Measurements from ENCODE around the gene ACTR3C. TPM values are rescaled to one million over a fixed set of nuclear protein-coding genes. Genes with fewer than 3 reads are reported as not detected.

ACTR3C gene
- total RNA-seq, 2 donors from 2014 or later: 0.92 TPM; not detected in 1

GRCh38 chr7:150336746-150337145 is 13.4 kb upstream of the ACTR3C start:
- peaks cover under 1% of the 10 kb centered on the region for H3K4me1 ChIP-seq (ENCODE audit: control insufficient read depth, insufficient read depth, low read length)
- peaks cover 7% of the 10 kb centered on the region for H3K27me3 ChIP-seq (ENCODE audit: control insufficient read depth, insufficient read depth, low read length, poor library complexity, severe bottlenecking)
- 96% methylated on average over 13 to 14 of the region's 14 CpGs for WGBS, 2 experiments (ENCODE audit: insufficient coverage in 1 of 2, insufficient read length in 1 of 2)
- no peak overlapping the region for H3K4me3 ChIP-seq (ENCODE audit: low read length)
- Mint-ChIP-seq H3K9me3 (no peaks in the 10 kb centered on the region), H3K36me3 (ENCODE audit: low read depth) (peaks cover 6% of the 10 kb centered on the region), H3K4me1 (peaks cover 26% of the 10 kb centered on the region), H3K4me3 (no peak overlapping the region), H3K27ac (no peak overlapping the region), H3K27me3 (ENCODE audit: insufficient read depth) (peaks cover 18% of the 10 kb centered on the region)
- H3K27ac ChIP-seq (ENCODE audit: low read depth, low read length): no peak overlapping the region
- DNase-seq: no peak
- peaks cover 1% of the 10 kb centered on the region for H3K36me3 ChIP-seq (ENCODE audit: control insufficient read depth, insufficient read depth, low read length)
- TF ChIP-seq CTCF (conservative IDR thresholded peaks at IDR 0.05): no peak
- H3K9me3 ChIP-seq (ENCODE audit: control insufficient read depth, low read length): no peaks in the 10 kb centered on the region
- H3K9ac ChIP-seq (ENCODE audit: extremely low read depth, low read length, poor library complexity, severe bottlenecking): no peak overlapping the region

- WGBS, 2 experiments (ENCODE audit: insufficient coverage in 1 of 2, insufficient read length in 1 of 2): 93 to 100% methylated on average over 4 to 6 of the region's 6 CpGs
- no peak for TF ChIP-seq CTCF (conservative IDR thresholded peaks at IDR 0.05)
- no peaks in the 10 kb centered on the region for H3K4me1 ChIP-seq (ENCODE audit: control insufficient read depth, insufficient read depth, low read length)
- peaks cover under 1% of the 10 kb centered on the region for H3K27me3 ChIP-seq (ENCODE audit: control insufficient read depth, insufficient read depth, low read length, poor library complexity, severe bottlenecking)
- no peaks in the 10 kb centered on the region for H3K9me3 ChIP-seq (ENCODE audit: control insufficient read depth, low read length)
- H3K9ac ChIP-seq (ENCODE audit: extremely low read depth, low read length, poor library complexity, severe bottlenecking): no peak overlapping the region
- Mint-ChIP-seq H3K9me3 (no peaks in the 10 kb centered on the region), H3K36me3 (ENCODE audit: low read depth) (peaks cover 12% of the 10 kb centered on the region), H3K27ac (peak overlapping the region; percentile 66), H3K4me3 (no peak overlapping the region), H3K4me1 (peaks cover 26% of the 10 kb centered on the region), H3K27me3 (ENCODE audit: insufficient read depth) (peaks cover 11% of the 10 kb centered on the region)
- H3K36me3 ChIP-seq (ENCODE audit: control insufficient read depth, insufficient read depth, low read length): peaks cover 5% of the 10 kb centered on the region
- no peak overlapping the region for H3K4me3 ChIP-seq (ENCODE audit: low read length)
- no peak overlapping the region for H3K27ac ChIP-seq (ENCODE audit: low read depth, low read length)
- DNase-seq: no peak
Observed at GRCh38 chr7:150335774-150336112, 12.4 kb upstream of the ACTR3C start.

GRCh38 chr7:150335108-150335773 is 11.9 kb upstream of the ACTR3C start:
- WGBS, 2 experiments (ENCODE audit: insufficient coverage in 1 of 2, insufficient read length in 1 of 2): 61 to 69% methylated on average over 5 to 7 of the region's 7 CpGs
- H3K9ac ChIP-seq (ENCODE audit: extremely low read depth, low read length, poor library complexity, severe bottlenecking): no peak overlapping the region
- H3K4me3 Mint-ChIP-seq: no peak overlapping the region
- H3K36me3 ChIP-seq (ENCODE audit: control insufficient read depth, insufficient read depth, low read length): peaks cover 5% of the 10 kb centered on the region
- H3K9me3 Mint-ChIP-seq: no peaks in the 10 kb centered on the region
- peaks cover 25% of the 10 kb centered on the region for H3K4me1 Mint-ChIP-seq
- H3K27me3 ChIP-seq (ENCODE audit: control insufficient read depth, insufficient read depth, low read length, poor library complexity, severe bottlenecking): no peaks in the 10 kb centered on the region
- TF ChIP-seq CTCF (conservative IDR thresholded peaks at IDR 0.05): no peak
- H3K27ac ChIP-seq (ENCODE audit: low read depth, low read length): no peak overlapping the region
- peaks cover 8% of the 10 kb centered on the region for H3K27me3 Mint-ChIP-seq (ENCODE audit: insufficient read depth)
- peak overlapping the region; percentile 84 for H3K27ac Mint-ChIP-seq
- H3K4me3 ChIP-seq (ENCODE audit: low read length): no peak overlapping the region
- H3K9me3 ChIP-seq (ENCODE audit: control insufficient read depth, low read length): no peaks in the 10 kb centered on the region
- DNase-seq: peak; percentile 75
- H3K4me1 ChIP-seq (ENCODE audit: control insufficient read depth, insufficient read depth, low read length): no peaks in the 10 kb centered on the region
- peaks cover 12% of the 10 kb centered on the region for H3K36me3 Mint-ChIP-seq (ENCODE audit: low read depth)

Measured in endodermal cell (in vitro differentiated cells).